ENCODE measurements around the gene NASP. TPM values are rescaled to one million over a fixed set of nuclear protein-coding genes. Genes with fewer than 3 reads are reported as not detected.

Gene NASP
- polyA plus RNA-seq, 1 of the 3 experiments (the other 2 are of a cell fraction), result 152 TPM

- Histone ChIP-seq H4K20me1 (ENCODE audit: insufficient read depth) (no peaks in the 10 kb centered on the region), H3K4me3 (ENCODE audit: low read depth in 2 of 2, low read length in 1 of 2) (no peak overlapping the region), H3K4me1 (ENCODE audit: control insufficient read depth in 1 of 2, insufficient read depth in 2 of 2, low read depth in 1 of 2, low read length in 1 of 2) (peaks cover under 1 to 6% of the 10 kb centered on the region in 2 experiments; a peak in 2 of 4 replicates), H3K79me2 (ENCODE audit: insufficient read depth) (peaks cover 50% of the 10 kb centered on the region), H3K27me3 (ENCODE audit: insufficient read depth) (no peaks in the 10 kb centered on the region), H3K36me3 (replicated peaks in 1 of 2; ENCODE audit: control insufficient read depth in 1 of 2, insufficient read depth in 2 of 2, low read length in 1 of 2) (peaks cover 7 to 26% of the 10 kb centered on the region in 2 experiments), H3K4me2 (no peak overlapping the region; the same call in 1 of the 2 replicates), H2AFZ (ENCODE audit: low read depth) (no peak overlapping the region), H3K27ac (ENCODE audit: low read depth in 2 of 2, low read length in 1 of 2) (peak overlapping the region in 1 of 2 experiments; percentile 50; a peak in 2 of 4 replicates), H3K9me2 (no peaks in the 10 kb centered on the region), H3F3A (replicated peaks; ENCODE audit: insufficient read depth) (peaks cover 6% of the 10 kb centered on the region), H3K9ac (no peak overlapping the region), H3K9me3 (no peaks in the 10 kb centered on the region)
- ChIA-PET POLR2A (interaction anchor here (0.5 to 1.3 kb wide), 4 partner anchors 30 to 57 kb away, joined by 3 to 8 read pairs (median 3); partner anchors contain the start of genes CCDC163, MMACHC and PRDX1), CTCF (interaction anchor here (0.8 to 2.6 kb wide), 4 partner anchors 9 to 45 kb away, joined by 3 to 11 read pairs (median 4); no protein-coding TSS in a partner anchor)
- no peak for DNase-seq
- no peak for TF ChIP-seq TAF1 (IDR thresholded peaks at IDR 0.05; ENCODE audit: borderline replicate concordance, low read depth, low read length)
- no peak for TF ChIP-seq ELF1 (IDR thresholded peaks at IDR 0.05)
- TF ChIP-seq PBX3 (IDR thresholded peaks at IDR 0.05), result no peak
- no peak for TF ChIP-seq POLR2AphosphoS5 (IDR thresholded peaks at IDR 0.05; ENCODE audit: low read depth, low read length)
- TF ChIP-seq EZH2phosphoT487 (IDR thresholded peaks at IDR 0.05; ENCODE audit: borderline replicate concordance, low read depth), result no peak
- TF ChIP-seq MEF2A (IDR thresholded peaks at IDR 0.05; ENCODE audit: borderline replicate concordance, low read depth), result no peak
- no peak for TF ChIP-seq RFX5 (IDR thresholded peaks at IDR 0.05; ENCODE audit: low read length)
- TF ChIP-seq FOSL2 (IDR thresholded peaks at IDR 0.05; ENCODE audit: borderline replicate concordance, low read depth), result no peak
- TF ChIP-seq CHD2 (IDR thresholded peaks at IDR 0.05; ENCODE audit: low read length, partially characterized antibody), result no peak
- no peak for TF ChIP-seq GABPA (IDR thresholded peaks at IDR 0.05; ENCODE audit: low read depth)
- TF ChIP-seq GATA2 (CRISPR knock-in tag; IDR thresholded peaks at IDR 0.05), result no peak
- TF ChIP-seq SIN3A (IDR thresholded peaks at IDR 0.05; ENCODE audit: borderline replicate concordance, low read depth, low read length), result no peak
- TF ChIP-seq CTCF (IDR thresholded peaks at IDR 0.05), result no peak
- no peak for TF ChIP-seq YY1 (IDR thresholded peaks at IDR 0.05; ENCODE audit: low read depth)
- TF ChIP-seq, protein P1, sequence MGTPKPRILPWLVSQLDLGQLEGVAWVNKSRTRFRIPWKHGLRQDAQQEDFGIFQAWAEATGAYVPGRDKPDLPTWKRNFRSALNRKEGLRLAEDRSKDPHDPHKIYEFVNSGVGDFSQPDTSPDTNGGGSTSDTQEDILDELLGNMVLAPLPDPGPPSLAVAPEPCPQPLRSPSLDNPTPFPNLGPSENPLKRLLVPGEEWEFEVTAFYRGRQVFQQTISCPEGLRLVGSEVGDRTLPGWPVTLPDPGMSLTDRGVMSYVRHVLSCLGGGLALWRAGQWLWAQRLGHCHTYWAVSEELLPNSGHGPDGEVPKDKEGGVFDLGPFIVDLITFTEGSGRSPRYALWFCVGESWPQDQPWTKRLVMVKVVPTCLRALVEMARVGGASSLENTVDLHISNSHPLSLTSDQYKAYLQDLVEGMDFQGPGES (IDR thresholded peaks at IDR 0.05; ENCODE audit: low read depth, low read length), result no peak
- no peak for TF ChIP-seq EP300 (IDR thresholded peaks at IDR 0.05; ENCODE audit: borderline replicate concordance in 1 of 2, low read depth in 1 of 2, low read length in 1 of 2)
- TF ChIP-seq MAX (IDR thresholded peaks at IDR 0.05; ENCODE audit: low read depth), result no peak
- 91% methylated on average over 3 of the region's 3 CpGs for WGBS (ENCODE audit: low lambda C conversion rate)
These were observed 26.4 kb upstream of the NASP start for GRCh38 chr1:45557422-45557944.
